DMS53 treated with DMSO at 0.1 percent for 48 hours (cell line): ENCODE data around the gene MAD1L1.
"Not testable (repeated sequence)": the region's sequence is repeated elsewhere in the genome, so short reads cannot be mapped to it uniquely, and the experiment has no call there.

Source experiments
- DNase-seq: peaks from one replicate; lab custom pipeline; 2025; ENCODE audit not compliant: unreplicated experiment; lab: John Stamatoyannopoulos, UW

The MAD1L1 gene

DNA sequence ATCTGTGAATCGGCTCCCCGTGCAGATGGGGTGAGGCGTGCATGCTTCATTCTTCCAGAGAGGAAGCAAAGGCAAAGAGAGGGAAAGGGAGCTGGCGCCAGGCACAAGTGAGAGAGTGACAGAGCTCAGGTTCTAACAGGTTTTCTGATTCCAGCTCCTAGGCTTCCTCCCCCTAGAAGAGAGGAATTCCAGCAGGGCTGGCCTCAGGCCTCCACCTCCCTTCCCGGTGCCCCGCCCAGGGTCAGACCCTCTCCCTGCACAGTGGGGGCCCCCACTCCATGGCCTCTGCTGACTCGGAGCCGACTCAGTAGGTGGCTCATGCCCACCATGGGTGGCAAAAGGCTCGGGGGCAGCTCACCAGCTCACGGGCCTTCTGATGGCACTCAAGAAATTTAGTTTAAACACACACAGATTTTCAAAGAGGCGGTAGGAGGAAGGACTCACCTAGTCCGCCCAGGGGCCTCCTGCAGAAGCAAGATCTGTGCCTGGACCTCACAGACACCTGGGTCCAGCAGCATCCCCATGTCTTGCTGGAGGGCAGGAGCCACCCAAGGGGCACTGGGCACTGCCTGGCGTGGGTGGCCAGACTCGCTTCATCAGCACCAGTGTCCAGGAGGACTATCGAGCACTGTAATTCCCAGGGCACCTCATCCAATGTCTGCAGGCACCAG is 183.5 kb downstream of the MAD1L1 start:
- DNase-seq: no peak

GRCh38 chr7:2048531-2048930 is 184.2 kb downstream of the MAD1L1 start:
- no peak for DNase-seq

- no peak for DNase-seq
These were observed 184.7 kb downstream of the MAD1L1 start for GRCh38 chr7:2048006-2048405.

GRCh38 chr7:2046581-2047565 is 185.9 kb downstream of the MAD1L1 start:
- no peak for DNase-seq

DNA sequence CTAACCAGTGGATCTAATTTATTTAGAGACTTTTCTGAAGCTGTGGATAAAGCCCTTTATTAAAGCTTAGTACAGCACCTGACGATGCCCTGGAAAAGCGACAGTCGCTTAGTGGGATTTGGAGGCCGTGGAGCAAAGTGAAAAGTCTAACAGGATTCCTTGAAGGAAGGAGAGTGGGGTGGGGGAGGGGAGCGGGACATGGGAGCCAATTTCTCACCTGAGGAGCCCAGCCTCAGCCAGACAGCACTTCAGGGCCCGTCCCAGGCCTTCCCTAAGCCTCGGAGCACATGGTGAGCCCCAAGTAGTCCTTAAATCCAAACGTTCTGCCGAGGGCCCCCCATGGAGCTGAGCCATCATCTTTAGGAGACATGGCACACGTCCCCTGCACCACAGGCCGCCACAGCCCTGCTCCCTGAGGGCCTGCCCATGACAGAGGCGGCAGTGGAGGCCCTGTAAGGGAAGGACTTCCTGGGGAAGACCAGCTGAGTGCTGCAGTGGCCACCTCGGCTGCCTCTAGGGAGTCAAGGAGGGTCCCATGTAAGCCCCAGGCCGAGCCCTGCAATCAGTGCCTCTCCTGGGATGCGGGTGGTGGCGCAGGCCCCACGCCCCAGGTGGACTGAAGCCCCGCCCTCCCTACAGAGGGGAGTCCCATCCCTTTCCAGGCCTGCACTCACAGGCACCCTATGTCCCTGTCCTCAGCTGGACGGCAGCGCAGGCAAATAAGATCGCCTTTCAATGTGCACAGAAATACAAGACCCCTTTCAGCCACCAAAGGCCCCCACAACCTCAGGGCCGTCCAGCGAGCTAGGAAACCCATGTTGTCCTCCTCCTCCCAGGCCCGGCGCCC is 187.0 kb downstream of the MAD1L1 start:
- DNase-seq: no peak

DNA sequence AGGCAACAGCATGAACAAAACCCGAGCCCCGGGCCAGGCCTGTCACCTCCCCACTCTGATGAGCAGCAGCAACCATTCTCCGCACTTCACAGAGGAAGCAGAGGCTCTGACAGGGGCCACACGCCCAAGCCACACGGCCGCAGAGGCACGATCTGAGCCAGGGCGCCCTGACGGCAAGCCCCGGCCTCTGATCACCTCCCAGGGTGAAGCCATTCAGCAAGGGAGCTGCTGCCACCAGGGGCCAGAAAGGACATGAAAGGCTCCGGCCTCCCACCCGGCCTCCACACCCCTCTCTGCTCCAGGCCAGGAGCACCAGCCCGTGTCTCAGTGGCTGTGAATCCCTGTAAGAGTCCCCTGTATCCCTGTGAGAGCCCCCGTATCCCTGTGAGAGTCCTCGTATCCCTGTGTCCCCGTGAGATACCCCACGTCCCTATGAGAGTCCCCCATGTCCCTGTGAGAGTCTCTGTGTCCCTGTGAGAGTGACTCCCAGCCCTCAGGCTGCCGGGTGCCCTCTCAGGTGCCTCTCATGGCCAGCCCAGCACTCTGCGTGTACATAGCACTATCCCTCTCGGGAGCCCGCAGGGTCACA is 187.8 kb downstream of the MAD1L1 start:
- DNase-seq: no peak

DNA sequence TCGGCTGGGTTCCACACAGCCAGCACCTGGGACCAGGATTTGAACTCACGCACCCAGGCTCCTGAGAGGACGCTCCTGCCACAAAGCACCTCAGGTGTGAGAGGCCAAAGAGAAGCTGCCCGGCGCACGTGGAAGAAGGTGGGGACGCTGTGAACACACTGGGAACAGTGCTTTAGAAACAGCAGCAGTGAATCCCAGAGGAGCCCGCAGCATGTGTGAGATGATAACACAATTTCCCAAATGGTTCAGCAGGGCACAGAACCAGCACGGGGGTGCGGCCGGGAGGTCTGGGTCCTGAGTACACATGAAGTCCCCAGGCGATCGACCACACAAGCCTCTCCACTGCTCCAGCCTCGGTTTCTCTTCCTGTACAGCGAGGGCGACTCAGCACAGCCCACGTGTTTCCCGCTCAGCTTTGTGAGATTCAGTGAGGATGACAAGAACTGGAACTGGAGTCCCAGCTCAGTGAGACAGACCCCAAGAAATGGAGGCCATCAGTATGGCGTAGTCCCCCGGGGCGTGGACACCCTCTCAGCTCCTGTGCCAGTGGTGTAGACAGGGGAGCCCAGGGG is 188.3 kb downstream of the MAD1L1 start:
- no peak for DNase-seq

- DNase-seq: no peak
These were observed 189.3 kb downstream of the MAD1L1 start for GRCh38 chr7:2043316-2044039.

GRCh38 chr7:2042650-2043049 is 190.1 kb downstream of the MAD1L1 start:
- no peak for DNase-seq

GRCh38 chr7:2041496-2042367 is 191.0 kb downstream of the MAD1L1 start:
- DNase-seq: no peak

DNA sequence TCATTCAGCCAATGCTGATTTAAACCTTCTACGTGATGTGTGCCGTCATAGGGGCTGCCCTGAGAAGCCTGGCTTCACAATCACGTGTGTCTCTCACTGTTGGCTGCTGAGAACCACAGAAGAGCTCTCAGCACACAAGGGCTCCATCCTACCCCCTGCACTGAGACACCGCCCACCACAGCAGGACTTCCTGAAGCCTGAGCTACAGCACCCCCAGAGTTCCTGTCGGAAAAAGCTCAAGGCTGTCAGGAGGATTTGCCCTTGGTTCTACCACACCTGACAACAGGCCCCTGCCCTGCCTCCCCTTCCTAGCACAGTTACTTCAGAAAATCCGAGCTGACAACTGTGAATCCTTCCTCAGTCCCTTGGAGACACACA is 191.9 kb downstream of the MAD1L1 start:
- no peak for DNase-seq

- DNase-seq: no peak
These were observed 192.4 kb downstream of the MAD1L1 start for GRCh38 chr7:2040201-2040892.

- no peak for DNase-seq
These were observed 193.6 kb downstream of the MAD1L1 start for GRCh38 chr7:2038931-2039728.

DNA sequence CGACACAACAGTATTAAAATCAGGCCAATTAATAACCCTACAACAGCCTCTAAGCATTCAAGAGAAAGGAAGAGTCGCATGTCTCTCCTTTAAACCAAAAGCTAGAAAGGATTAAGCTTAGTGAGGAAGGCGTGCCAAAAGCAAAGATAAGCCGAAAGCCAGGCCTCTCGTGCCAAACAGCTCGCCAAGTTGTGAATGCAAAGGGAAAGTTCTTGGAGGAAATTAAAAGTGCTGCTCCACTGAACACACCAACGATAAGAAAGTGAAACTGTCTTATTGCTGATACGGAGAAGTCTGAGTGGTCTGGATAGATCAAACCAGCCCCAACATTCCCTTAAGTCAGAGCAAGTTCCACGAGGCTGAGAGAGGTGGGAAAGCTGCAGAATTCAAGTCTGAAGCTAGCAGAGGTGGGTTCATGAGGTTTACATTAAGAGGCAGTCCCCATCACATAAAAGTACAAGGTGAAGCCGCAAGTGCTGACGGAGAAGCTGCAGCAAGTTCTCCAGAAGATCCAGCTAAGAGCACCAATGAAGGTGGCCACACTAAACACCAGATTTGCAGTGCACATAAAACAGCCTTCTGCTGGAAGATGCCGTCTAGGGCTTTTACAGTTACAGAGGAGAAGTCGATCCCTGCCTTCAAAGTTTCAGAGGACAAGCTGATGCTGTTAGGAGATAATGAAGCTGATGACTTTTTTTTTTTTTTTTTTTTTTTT is 194.8 kb downstream of the MAD1L1 start:
- DNase-seq: no peak

GRCh38 chr7:2037301-2037807 is 195.4 kb downstream of the MAD1L1 start:
- no peak for DNase-seq

GRCh38 chr7:2036786-2037185 is 196.0 kb downstream of the MAD1L1 start:
- no peak for DNase-seq

DNA sequence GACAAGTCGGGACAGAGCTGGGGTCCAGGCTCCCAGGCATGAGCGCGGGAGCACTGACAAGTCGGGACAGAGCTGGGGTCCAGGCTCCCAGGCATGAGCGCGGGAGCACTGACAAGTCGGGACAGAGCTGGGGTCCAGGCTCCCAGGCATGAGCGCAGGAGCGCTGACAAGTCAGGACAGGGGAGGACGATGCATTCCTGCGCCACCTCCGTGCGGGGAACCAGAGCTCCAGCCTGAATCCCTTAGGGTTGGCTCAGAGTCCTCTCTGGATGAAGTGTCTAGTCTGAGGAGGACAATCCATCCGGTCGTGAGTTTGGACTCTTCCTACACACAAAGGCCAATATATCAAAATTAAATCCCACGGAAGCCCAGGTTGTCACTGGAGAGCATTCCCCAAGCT is 196.5 kb downstream of the MAD1L1 start:
- not testable (repeated sequence) for DNase-seq
